Stimulated activated CD4-positive, alpha-beta T cell treated with anti-CD3 and anti-CD28 coated beads, Interleukin-12 subunit alpha, Interleukin-12 subunit beta, amount 100 ng/mL, for 24 hours (primary cell): ENCODE measurements around the gene DMAC2.
"Not testable (repeated sequence)": the region's sequence is repeated elsewhere in the genome, so short reads cannot be mapped to it uniquely, and the experiment has no call there.

Experiments used
- DNase-seq, 2 experiments: peaks; one replicate each; pipeline ENCODE4 v3.0.0-alpha.2; 2020; ENCODE audit warnings: low read depth in 2 of 2

The DMAC2 gene

DNA sequence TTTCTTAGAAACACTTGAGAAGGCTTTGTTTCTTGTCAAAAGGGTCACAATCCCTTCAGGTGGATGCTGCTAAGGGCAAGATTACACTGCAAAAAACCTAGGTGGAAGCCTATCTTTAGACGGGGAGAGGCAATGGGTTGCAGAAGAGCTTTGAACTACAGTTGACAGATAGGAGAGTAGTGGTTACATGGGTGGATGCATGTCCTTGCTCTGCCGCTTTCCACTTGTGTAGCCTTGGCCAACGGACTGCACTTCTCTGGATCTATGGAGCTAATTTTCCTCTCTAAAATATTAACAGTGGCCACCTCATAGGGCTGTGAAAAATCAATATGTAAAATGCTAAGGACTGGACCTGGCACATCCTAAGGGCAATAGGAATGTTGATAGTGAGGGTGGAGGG lies 41.1 kb downstream of the DMAC2 start:
- no peak for DNase-seq

DNA sequence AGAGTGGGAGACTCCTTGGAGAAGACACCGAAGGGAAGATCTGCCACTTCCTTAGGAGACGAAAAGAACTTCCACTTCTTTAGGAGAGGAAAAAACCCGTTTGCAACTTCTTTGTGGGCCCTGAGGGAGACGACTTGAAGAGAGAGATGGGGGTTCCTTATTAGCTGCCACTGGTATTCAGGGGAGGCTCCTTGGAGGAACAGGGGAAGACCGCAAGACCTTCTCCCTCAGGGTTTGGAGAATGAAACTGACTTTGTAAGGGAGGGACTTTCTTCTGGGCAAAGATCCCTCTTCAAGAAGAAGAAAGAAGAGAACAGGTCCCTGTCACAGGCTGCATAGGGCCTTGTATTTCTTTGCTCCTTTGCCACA lies 41.7 kb downstream of the DMAC2 start:
- DNase-seq, result no peak

DNA sequence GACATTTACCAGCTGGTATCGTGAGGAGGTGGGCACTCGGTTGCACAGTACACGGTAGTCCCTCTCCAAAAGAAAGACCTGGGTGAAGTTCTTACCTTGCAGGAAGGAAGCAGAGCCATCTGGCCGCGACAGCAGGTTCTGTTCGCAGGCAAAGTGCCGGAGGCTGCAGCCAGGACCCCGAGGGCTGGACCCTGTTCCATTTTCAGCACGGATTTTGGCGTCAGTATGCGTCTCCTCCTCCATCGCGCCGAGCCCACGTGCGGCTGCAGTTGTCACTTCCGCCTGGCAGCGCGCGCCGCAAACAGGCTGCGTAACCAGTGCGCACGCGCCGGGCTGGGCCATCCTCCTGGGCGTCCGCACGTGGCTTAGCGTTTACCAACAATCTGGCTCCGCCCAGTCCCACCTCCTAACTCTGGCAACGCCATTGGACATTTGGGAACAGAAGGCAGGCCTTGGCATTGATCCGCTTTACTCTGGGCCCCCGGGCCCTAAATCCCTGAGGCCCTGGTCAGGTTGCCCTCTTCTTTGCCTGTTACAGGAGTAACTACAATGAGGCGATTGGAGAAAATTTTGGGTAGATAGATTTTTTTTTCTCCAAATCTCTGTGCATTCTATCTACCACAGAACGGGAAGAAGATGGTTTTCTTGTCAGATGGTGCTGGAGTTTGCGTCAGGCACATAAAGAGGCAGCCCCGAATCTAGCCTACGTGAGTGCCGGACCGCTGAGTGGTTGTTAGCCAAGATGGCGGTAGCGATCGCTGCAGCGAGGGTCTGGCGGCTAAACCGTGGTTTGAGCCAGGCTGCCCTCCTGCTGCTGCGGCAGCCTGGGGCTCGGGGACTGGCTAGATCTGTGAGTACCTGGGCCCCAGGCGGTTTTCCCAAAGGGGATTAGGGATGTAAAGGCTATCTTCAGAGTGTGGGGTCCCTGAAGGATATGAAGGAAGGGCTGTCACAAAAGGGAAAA lies 42.3 kb downstream of the DMAC2 start, which contains the start of the genes BCKDHA and EXOSC5:
BCKDHA (plus strand) TSS at position 733 of the 964 bp plus-strand sequence; CDS start at position 743, 10 bp downstream.
EXOSC5 (minus strand) TSS at position 274 of the 964 bp plus-strand sequence; CDS start at position 243, 31 bp downstream.
- peak; percentile 96 to 98 for DNase-seq

DNA sequence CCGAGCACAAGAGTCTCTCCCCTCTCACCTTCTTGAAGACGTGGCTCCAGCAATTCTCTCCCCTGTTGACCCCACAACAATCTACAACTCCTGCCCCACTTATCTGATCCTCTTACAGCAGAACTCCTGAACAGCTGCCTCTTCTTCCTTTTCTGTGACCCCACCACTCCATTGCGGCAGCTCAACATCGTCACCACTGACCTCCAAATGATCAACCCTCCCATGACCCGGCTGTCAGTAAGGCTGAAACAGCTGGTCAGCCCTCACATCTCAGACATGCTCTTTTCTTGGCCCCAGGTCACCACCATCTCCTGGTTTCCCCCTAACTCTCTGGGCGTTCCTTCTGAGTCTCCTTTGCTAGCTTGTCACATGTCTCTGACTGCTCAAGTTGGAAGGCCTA lies 44.4 kb downstream of the DMAC2 start:
- no peak for DNase-seq

DNA sequence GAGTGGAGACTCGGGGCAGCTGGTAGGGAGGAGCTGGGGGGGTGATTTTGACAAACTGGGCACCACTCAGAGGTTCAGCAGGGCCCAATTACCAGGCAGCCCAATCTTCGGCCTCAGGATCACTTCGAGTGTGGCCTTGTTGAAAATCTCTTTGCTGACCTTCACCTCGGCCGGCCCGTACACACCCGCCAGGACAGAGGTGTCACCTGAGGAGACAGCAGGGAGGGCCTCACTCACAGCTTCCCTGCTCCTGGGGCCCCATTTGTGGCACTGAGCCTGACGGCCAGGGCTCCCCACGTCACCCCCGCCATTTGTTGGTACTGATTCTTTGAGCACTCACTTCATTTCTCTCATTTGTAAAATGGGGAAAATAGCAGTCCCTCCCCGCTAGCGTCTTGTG lies 46.9 kb downstream of the DMAC2 start:
- no peak for DNase-seq

DNA sequence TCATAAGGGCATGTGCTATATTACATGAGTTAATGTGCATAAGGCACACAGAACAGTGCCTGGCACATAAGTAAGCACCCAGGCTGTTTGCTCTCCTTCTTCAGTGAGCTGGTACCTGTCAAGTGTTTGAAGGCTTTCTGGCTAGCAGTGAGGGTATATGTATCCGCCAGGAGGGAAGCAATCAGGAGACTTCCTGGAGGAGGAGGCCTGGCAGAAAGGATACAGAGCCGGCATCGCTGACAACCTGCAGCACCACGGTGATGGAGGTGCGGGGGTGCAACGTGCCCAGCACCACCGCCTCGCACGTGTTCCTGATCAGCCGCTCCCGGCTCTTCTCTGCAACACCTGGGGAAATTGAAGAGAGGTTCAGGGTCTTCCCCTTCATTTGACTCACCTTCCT lies 48.1 kb downstream of the DMAC2 start:
- DNase-seq, result no peak

DNA sequence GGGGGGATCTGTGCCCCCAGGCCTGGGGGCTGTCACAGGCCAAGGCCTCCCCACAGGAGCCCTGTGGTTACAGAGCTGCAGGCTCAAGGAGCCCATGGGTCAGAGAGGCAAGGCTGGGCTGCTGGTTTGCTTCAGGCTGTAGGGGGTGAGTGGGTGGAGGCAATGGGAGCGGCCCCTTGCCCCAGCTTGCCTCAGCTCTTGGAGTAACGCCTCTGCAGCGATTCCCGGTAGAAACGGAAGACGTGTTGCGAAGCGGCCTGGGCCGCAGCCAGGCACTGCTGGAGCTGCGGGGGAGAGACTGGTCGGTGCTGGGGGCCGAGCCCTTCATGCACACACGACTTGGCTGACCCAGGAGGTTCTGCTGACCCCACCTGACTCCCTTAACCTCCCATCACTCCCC lies 53.3 kb downstream of the DMAC2 start:
- no peak for DNase-seq

DNA sequence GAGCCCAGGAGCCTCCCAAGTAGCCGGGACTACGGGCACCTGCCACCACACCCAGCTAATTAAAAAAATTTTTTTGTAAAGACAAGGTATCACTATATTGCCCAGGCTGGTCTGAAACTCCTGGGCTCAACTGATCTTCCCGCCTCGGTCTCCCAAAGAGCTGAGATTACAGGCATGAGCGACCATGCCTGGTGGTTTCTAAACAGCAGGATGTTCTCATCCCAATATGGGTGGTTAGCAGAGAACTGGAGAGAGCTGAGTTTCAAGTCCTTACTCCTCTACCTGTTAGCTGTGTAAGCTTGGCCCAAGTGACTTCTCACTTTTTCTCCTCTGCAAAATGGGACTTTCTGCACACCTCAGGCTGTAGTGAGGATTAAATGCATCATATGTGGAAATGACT lies 55.4 kb downstream of the DMAC2 start:
- DNase-seq, result no peak

DNA sequence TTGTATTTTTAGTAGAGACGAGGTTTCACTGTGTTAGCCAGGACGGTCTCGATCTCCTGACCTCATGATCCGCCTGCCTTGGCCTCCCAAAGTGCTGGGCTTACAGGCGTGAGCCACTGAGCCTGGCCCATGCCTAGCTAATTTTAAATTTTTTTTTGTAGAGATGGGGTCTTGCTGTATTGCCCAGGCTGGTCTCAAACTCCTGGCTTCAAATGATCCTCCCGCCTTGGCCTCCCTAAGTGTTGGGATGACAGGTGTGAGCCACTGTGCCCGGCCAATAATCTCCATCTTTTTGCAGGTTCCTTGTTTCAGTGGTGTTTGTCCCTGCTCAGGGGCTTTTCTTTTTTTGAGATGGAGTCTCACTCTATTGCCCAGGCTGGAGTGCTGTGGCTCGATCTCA lies 58.2 kb downstream of the DMAC2 start:
- DNase-seq, result not testable (repeated sequence)
